Osteoblast (primary cell): ENCODE results near the gene MESP2. TPM values are rescaled to one million over a fixed set of nuclear protein-coding genes. Genes with fewer than 3 reads are reported as not detected.

ENCODE experiments used
- DNase-seq: peaks from one replicate; pipeline ENCODE4 v3.0.0; 2011; ENCODE audit warnings: low spot score, mixed read lengths; ENCODE audit not compliant: insufficient read length; ENCODE audit errors: missing footprints
- H2AFZ ChIP-seq: 2 replicates; pipeline ENCODE4 v1.6.0; 2011; ENCODE audit warnings: mild to moderate bottlenecking, low read length
- H3K27ac ChIP-seq: 2 replicates; pipeline ENCODE4 v1.5.1; 2011; ENCODE audit warnings: mild to moderate bottlenecking, low read depth, low read length, moderate library complexity
- H3K27me3 ChIP-seq: 2 replicates; pipeline ENCODE4 v1.6.0; 2012; ENCODE audit warnings: mild to moderate bottlenecking, control low read depth, inconsistent platforms, low read length, moderate library complexity; ENCODE audit not compliant: insufficient read depth
- H3K36me3 ChIP-seq: 2 replicates; pipeline ENCODE4 v1.5.1; 2011; ENCODE audit warnings: mild to moderate bottlenecking, low read length, control low read depth, moderate library complexity; ENCODE audit not compliant: insufficient read depth
- H3K4me1 ChIP-seq: 2 replicates; pipeline ENCODE4 v1.5.1; 2011; ENCODE audit warnings: mild to moderate bottlenecking, low read length, control low read depth, moderate library complexity; ENCODE audit not compliant: insufficient read depth
- H3K4me2 ChIP-seq: 2 replicates; pipeline ENCODE4 v1.6.0; 2011; ENCODE audit warnings: mild to moderate bottlenecking, low read length; ENCODE audit not compliant: insufficient read depth
- H3K4me3 ChIP-seq: fragments of 200-600 bp; sonication (generic); 3 replicates; pipeline ENCODE4 v1.5.1; 2012; ENCODE audit warnings: mild to moderate bottlenecking, low read length, inconsistent platforms; ENCODE audit not compliant: insufficient read depth
- H3K79me2 ChIP-seq: 2 replicates; pipeline ENCODE4 v1.6.0; 2012; ENCODE audit warnings: mild to moderate bottlenecking, low read length, control low read depth, inconsistent platforms; ENCODE audit not compliant: insufficient read depth
- H3K9me3 ChIP-seq: 2 replicates; pipeline ENCODE4 v1.5.1; 2011; ENCODE audit warnings: low read depth, low read length, control low read depth
- H4K20me1 ChIP-seq: 2 replicates; pipeline ENCODE4 v1.6.0; 2012; ENCODE audit warnings: mild to moderate bottlenecking, low read length, control low read depth; ENCODE audit not compliant: insufficient read depth
- CTCF ChIP-seq: IDR thresholded peaks from 2 replicates; pipeline ENCODE4 v1.5.1; 2011; ENCODE audit warnings: mild to moderate bottlenecking, low read depth, low read length, moderate library complexity; ENCODE audit errors: extremely low read depth
- total RNA-seq: library from RNA; depleted of rRNA; stranded (reverse); fragments of >200 nt; gene quantifications from 2 replicates; pipeline ENCODE4 v1.2.3, GENCODE V29; 2012

MESP2 gene
- total RNA-seq: 0.72 and 1.5 TPM in 2 replicates

GRCh38 chr15:89776274-89777072 lies at the start of gene MESP2:
Gene MESP2 (plus strand): TSS chr15:89776332. CDS start chr15:89776358, 26 bp downstream.
- Histone ChIP-seq H2AFZ (peak within 1 kb of the TSS; percentile 83), H3K79me2 (no peaks in the 10 kb centered on the region), H3K27me3 (no peaks in the 10 kb centered on the region), H3K9me3 (no peaks in the 10 kb centered on the region), H3K4me3 (peak within 1 kb of the TSS; percentile 72), H4K20me1 (no peaks in the 10 kb centered on the region), H3K27ac (no peak within 1 kb of the TSS), H3K4me1 (peaks cover 16% of the 10 kb centered on the region), H3K4me2 (peak within 1 kb of the TSS; percentile 85), H3K36me3 (no peaks in the 10 kb centered on the region)
- TF ChIP-seq CTCF: peak; percentile 20
- peak; percentile 98 for DNase-seq

- Histone ChIP-seq H3K4me3 (no peak overlapping the region), H3K4me1 (no peaks in the 10 kb centered on the region), H3K27me3 (peaks cover 13% of the 10 kb centered on the region), H4K20me1 (no peaks in the 10 kb centered on the region), H3K27ac (no peak overlapping the region), H3K4me2 (no peak overlapping the region), H3K36me3 (no peaks in the 10 kb centered on the region), H2AFZ (no peak overlapping the region), H3K79me2 (no peaks in the 10 kb centered on the region), H3K9me3 (peaks cover 5% of the 10 kb centered on the region)
- DNase-seq: no peak
- no peak for TF ChIP-seq CTCF
These were observed 47.9 kb upstream of the MESP2 start for GRCh38 chr15:89728254-89728653.

- H4K20me1 ChIP-seq: no peaks in the 10 kb centered on the region
- H3K27me3 ChIP-seq: peaks cover 39% of the 10 kb centered on the region
These were observed 44.9 kb upstream of the MESP2 start for GRCh38 chr15:89731275-89731674.

More at GRCh38 chr15:89731275-89731674, 44.9 kb upstream of the MESP2 start:
- H2AFZ ChIP-seq: no peak overlapping the region
- no peak for TF ChIP-seq CTCF
- no peaks in the 10 kb centered on the region for H3K4me1 ChIP-seq
- H3K9me3 ChIP-seq: no peaks in the 10 kb centered on the region
- H3K4me3 ChIP-seq: no peak overlapping the region
- H3K27ac ChIP-seq: no peak overlapping the region
- DNase-seq: no peak
- no peaks in the 10 kb centered on the region for H3K79me2 ChIP-seq
- no peaks in the 10 kb centered on the region for H3K36me3 ChIP-seq
- H3K4me2 ChIP-seq: no peak overlapping the region
